Measurements from ENCODE around the gene MORC3.

- TF ChIP-seq, protein P1, sequence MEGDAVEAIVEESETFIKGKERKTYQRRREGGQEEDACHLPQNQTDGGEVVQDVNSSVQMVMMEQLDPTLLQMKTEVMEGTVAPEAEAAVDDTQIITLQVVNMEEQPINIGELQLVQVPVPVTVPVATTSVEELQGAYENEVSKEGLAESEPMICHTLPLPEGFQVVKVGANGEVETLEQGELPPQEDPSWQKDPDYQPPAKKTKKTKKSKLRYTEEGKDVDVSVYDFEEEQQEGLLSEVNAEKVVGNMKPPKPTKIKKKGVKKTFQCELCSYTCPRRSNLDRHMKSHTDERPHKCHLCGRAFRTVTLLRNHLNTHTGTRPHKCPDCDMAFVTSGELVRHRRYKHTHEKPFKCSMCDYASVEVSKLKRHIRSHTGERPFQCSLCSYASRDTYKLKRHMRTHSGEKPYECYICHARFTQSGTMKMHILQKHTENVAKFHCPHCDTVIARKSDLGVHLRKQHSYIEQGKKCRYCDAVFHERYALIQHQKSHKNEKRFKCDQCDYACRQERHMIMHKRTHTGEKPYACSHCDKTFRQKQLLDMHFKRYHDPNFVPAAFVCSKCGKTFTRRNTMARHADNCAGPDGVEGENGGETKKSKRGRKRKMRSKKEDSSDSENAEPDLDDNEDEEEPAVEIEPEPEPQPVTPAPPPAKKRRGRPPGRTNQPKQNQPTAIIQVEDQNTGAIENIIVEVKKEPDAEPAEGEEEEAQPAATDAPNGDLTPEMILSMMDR (conservative IDR thresholded peaks at IDR 0.05; ENCODE audit: low read depth, low read length), result no peak
- TF ChIP-seq POLR2A (IDR thresholded peaks at IDR 0.05; ENCODE audit: low read depth, low read length) (no peak), RCOR1 (IDR thresholded peaks at IDR 0.05; ENCODE audit: insufficient replicate concordance, low read length) (no peak), RFX5 (IDR thresholded peaks at IDR 0.05; ENCODE audit: low read depth, low read length) (no peak), RAD21 (IDR thresholded peaks at IDR 0.05; ENCODE audit: low read length) (no peak), CHD1 (IDR thresholded peaks at IDR 0.05; ENCODE audit: low read depth, low read length) (no peak), BHLHE40 (IDR thresholded peaks at IDR 0.05; ENCODE audit: low read depth, low read length) (no peak), SMC3 (IDR thresholded peaks at IDR 0.05; ENCODE audit: low read depth, low read length) (no peak), FOS (IDR thresholded peaks at IDR 0.05; ENCODE audit: low read depth, low read length) (no peak), CEBPB (IDR thresholded peaks at IDR 0.05; ENCODE audit: low read depth, low read length) (no peak), MAZ (IDR thresholded peaks at IDR 0.05; ENCODE audit: borderline replicate concordance, low read depth, low read length) (no peak), NFE2L2 (IDR thresholded peaks at IDR 0.05; ENCODE audit: low read depth, low read length) (no peak)
- TF ChIP-seq, protein P2, sequence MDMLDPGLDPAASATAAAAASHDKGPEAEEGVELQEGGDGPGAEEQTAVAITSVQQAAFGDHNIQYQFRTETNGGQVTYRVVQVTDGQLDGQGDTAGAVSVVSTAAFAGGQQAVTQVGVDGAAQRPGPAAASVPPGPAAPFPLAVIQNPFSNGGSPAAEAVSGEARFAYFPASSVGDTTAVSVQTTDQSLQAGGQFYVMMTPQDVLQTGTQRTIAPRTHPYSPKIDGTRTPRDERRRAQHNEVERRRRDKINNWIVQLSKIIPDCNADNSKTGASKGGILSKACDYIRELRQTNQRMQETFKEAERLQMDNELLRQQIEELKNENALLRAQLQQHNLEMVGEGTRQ (IDR thresholded peaks at IDR 0.05; ENCODE audit: low read depth, low read length), result no peak
Observed at GRCh38 chr21:36388096-36388495, 68.1 kb downstream of the MORC3 start.

All from IMR-90 (cell line).